ENCODE results near the gene PLXNC1.

- TF ChIP-seq CTCF (IDR thresholded peaks at IDR 0.05), result no peak
- no peak for TF ChIP-seq POLR2AphosphoS5 (IDR thresholded peaks at IDR 0.05)
- no peak for TF ChIP-seq POLR2A (IDR thresholded peaks at IDR 0.05)
Measured at GRCh38 chr12:94228488-94228907, 80.1 kb downstream of the PLXNC1 start.
